IPS-18c (cell line): ENCODE data around the gene KCTD16.

Experiments used
- H3K4me3 ChIP-seq: 2 replicates; pipeline ENCODE4 v1.7.0; 2013; ENCODE audit warnings: low read depth, mild to moderate bottlenecking, low read length, moderate library complexity; ENCODE audit not compliant: insufficient read depth
- H3K9me3 ChIP-seq: one replicate; pipeline ENCODE4 v1.6.1; 2013; ENCODE audit warnings: mild to moderate bottlenecking, low read length, moderate library complexity; ENCODE audit not compliant: control insufficient read depth, insufficient read depth

Gene KCTD16

DNA sequence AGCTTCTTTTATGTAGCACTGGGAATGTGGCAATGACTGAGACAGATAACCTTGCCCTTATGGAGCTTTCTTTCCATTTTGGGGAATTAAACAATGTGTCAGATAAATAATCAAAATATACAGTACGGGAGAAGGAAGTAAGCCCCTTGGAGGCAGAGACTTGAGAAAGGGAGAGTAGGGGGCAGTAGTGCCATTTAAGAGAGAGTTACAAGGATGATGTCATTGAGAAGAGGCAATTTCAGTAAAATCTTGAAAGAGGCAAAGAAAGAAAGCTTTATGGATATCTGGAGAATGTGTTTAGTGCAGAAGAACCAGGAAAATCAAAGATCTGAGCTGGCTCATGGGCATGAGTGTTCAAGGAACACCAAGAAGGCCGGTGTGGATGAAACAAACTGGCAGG lies 77.3 kb downstream of the KCTD16 start:
- Histone ChIP-seq H3K9me3 (no peaks in the 10 kb centered on the region), H3K4me3 (no peak overlapping the region)

GRCh38 chr5:144249755-144250464 lies 79.2 kb downstream of the KCTD16 start:
- Histone ChIP-seq H3K9me3 (no peaks in the 10 kb centered on the region), H3K4me3 (no peak overlapping the region)

- no peak overlapping the region for H3K4me3 ChIP-seq
- H3K9me3 ChIP-seq: no peaks in the 10 kb centered on the region
Observed at GRCh38 chr5:144254552-144254951, 83.9 kb downstream of the KCTD16 start.

DNA sequence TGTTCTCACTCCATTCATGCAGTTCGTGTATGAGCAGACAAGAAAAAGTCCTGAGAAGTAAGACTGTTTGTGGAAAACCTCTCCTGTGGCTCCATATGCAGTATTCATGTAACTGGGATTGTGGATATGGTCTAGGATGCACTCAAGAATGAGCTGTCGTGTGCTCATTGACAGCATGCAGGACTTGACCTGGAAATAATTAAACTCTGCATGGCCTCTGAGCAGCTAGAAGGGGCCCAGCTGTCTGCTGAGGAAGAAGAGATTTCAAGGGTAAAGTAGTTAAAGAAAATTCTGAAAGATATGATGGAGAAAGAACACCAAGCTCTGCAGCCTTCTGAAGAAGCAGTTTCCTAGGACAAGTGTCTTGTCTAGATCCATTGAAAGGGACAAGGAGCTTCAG lies 89.4 kb downstream of the KCTD16 start:
- no peaks in the 10 kb centered on the region for H3K9me3 ChIP-seq
- no peak overlapping the region for H3K4me3 ChIP-seq

DNA sequence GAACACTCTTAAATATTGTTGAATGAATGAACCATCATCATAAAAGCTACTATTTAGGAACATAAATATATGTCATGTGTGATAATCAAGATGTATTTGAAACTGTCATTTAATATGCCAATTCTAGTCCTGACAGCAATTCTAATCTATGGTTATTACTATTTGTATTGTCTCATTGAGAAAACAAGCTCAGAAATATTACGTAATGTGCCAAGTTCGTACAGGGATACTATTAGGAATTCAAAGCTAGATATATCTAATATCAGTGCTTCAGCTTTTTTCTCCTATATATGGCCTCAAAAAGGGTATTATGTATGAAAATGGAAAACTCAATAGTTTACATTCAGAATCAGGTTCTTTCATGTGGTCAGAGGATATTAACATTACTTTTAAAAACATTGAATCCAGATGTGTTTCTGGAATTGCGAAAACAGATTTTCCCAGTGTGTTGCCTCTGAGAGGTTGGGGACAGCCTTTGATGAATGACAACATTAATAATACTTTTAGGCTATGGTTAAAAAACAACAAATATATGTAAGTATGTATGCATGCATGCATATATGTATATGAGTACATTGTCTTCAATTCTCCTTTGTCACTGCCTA lies 95.1 kb downstream of the KCTD16 start:
- Histone ChIP-seq H3K4me3 (no peak overlapping the region), H3K9me3 (no peaks in the 10 kb centered on the region)

DNA sequence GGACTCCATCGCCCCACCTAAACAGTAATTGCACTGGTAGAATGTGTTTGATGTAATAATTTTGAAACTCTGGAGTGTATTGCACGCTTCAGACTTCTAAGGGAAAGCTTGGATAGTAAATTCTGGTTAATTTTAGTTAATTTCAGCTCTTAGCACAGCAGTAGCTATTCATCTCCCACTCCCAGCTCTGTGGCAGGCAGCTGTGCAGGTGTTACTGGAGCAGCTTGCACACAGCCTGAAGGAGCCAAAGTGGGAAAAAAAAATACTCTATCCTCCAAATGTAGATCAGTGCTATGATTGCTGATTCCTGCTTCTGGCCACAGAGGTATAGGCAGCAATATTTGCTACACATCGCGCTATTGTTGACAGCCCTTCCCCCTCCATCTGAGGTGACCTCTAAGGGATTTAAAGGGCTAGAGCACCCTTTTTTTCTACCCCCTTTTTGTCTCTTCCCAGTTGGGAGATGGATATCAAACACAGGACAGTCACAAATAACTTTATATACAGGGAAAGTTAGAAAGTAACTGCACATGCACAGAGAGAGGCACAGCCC lies 97.4 kb downstream of the KCTD16 start:
- H3K4me3 ChIP-seq: no peak overlapping the region
- H3K9me3 ChIP-seq: no peaks in the 10 kb centered on the region

- Histone ChIP-seq H3K9me3 (no peaks in the 10 kb centered on the region), H3K4me3 (no peak overlapping the region)
Observed at GRCh38 chr5:144273232-144274027, 102.8 kb downstream of the KCTD16 start.

GRCh38 chr5:144275329-144275728 lies 104.7 kb downstream of the KCTD16 start:
- no peak overlapping the region for H3K4me3 ChIP-seq
- H3K9me3 ChIP-seq: no peaks in the 10 kb centered on the region

GRCh38 chr5:144276034-144276822 lies 105.6 kb downstream of the KCTD16 start:
- Histone ChIP-seq H3K9me3 (peaks cover 2% of the 10 kb centered on the region), H3K4me3 (no peak overlapping the region)

DNA sequence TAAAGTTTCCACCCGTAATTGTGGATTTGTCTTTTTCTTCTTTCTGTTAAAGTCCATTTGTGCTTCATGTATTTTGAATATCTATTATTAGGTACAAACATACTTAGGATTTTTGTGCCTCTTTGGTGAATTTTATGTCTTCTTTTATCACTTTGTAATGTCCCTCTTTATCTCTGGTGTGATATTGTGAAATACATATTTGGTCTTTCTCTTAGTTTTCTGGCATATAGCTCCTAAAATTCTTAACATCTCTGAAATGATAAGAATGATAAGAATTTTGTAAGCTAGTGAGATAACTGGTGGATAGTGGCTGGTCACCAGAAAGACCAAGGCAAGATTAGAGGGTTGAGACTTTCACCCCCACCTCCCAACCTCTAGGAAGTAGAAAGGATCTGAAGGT lies 111.1 kb downstream of the KCTD16 start:
- H3K9me3 ChIP-seq: peaks cover 2% of the 10 kb centered on the region
- H3K4me3 ChIP-seq: no peak overlapping the region

- H3K9me3 ChIP-seq: peaks cover 2% of the 10 kb centered on the region
Observed at GRCh38 chr5:144284036-144284435, 113.4 kb downstream of the KCTD16 start.

DNA sequence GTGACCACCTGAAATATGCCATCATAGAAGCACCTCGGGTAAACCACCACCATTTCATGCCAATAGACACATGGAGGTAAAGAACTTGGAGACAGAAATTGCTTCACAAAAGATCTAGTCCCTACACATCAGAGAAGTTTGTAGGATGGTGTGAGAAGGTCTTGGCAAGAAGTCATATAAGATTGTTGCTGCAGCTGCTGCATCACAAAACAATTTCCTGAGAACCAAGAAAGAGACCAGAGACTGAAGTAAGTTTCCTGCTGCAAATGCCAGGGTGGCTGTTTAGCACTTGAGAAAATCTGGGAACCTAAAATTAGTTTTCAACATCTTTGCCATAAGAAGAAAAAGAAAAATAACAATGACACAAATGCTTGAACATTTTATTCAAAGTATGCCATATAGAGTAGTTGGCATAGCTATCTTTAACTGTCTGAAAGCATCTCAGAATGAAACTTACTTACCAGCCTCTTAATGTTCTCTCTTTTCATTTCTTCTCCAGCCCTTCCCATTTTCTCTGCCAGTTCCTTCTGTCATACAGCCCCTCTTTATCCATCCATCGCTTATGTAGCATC lies 114.3 kb downstream of the KCTD16 start:
- H3K4me3 ChIP-seq: no peak overlapping the region
- H3K9me3 ChIP-seq: peaks cover 2% of the 10 kb centered on the region

More at GRCh38 chr5:144284036-144284435, 113.4 kb downstream of the KCTD16 start:
- no peak overlapping the region for H3K4me3 ChIP-seq

DNA sequence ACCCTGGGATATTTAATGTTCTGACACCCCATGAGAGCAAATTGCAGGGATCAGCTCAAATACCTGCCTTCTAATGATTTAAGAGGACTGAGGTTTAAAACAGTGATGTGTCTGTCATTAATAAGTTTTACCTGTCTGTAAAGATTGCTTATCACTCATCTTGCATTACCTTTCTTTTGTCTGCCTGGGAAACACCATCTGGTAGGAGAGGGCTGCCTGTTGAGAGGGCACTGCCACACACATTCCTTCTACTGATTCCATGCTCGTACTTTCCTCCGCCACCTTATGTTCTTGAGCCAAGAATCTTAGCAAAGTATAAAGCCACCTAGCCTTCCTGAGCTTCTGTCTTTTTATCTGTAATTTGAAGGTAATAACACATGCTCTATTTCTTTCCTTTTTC lies 118.6 kb downstream of the KCTD16 start:
- no peak overlapping the region for H3K4me3 ChIP-seq
- H3K9me3 ChIP-seq: no peaks in the 10 kb centered on the region

DNA sequence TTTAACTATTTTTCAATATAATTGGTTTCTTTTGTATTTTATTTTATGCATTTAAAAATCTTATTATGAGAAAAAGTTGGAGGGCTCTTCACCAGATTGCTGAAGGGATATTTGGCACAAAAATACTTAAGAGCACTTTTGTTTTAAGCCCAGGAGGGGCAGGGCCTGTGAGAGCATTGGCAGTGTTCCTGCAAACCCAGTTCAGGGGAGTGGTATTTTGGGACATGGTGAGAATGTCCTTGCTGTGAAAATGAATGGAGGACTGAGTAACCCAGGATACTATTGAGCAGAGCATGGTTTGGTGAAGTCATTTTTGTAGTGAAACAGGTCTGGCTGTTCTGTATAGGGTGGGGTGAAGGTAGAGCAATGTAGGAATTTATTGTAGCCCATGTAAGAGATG lies 121.4 kb downstream of the KCTD16 start:
- peaks cover under 1% of the 10 kb centered on the region for H3K9me3 ChIP-seq
- H3K4me3 ChIP-seq: no peak overlapping the region

DNA sequence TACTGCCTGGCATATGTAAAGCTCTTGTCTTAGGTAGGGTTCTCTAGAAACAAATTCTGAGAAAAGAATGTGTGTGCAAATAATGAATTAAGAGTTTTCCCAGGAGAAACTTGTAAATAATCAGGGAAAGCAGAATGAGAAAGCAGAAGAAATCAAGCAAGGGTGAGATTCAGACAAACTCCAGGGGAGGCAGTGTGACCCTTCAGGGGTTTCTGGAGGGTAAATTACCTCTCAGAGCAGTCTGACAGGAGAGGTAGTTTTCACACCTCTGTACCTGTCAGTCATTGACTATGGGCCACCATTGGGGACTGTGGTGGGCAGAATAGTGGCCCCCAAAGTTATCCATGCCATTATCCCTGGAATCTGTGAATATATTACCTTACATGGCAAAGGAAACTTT lies 124.6 kb downstream of the KCTD16 start:
- no peak overlapping the region for H3K4me3 ChIP-seq
- peaks cover 4% of the 10 kb centered on the region for H3K9me3 ChIP-seq

- Histone ChIP-seq H3K9me3 (peaks cover 4% of the 10 kb centered on the region), H3K4me3 (no peak overlapping the region)
Observed at GRCh38 chr5:144297081-144297480, 126.4 kb downstream of the KCTD16 start.

GRCh38 chr5:144298658-144299057 lies 128.0 kb downstream of the KCTD16 start:
- no peak overlapping the region for H3K4me3 ChIP-seq
- peaks cover 4% of the 10 kb centered on the region for H3K9me3 ChIP-seq
